CD4-positive, alpha-beta T cell (primary cell): ENCODE results near the gene IGFBP6. TPM values are rescaled to one million over a fixed set of nuclear protein-coding genes. Genes with fewer than 3 reads are reported as not detected.

ENCODE experiments used
- ATAC-seq: fragments of 200-7000 bp; cut with Tn5 transposase; one replicate; pipeline ENCODE4 v1.10.0; 2022; ENCODE audit warnings: mild to moderate bottlenecking; ENCODE audit not compliant: poor library complexity
- CTCF ChIA-PET: fragments of 350-600 bp; sonication (Branson Sonifier 250); formaldehyde crosslinking; loops from one replicate; lab custom pipeline; 2021; ENCODE audit warnings: antibody characterized with exemption, inconsistent platforms; lab: Charles Lee
- POLR2A ChIA-PET: fragments of 350-600 bp; sonication (Branson Sonifier 250); formaldehyde crosslinking; loops from one replicate; lab custom pipeline; 2021; ENCODE audit warnings: antibody characterized with exemption, inconsistent platforms; lab: Charles Lee
- DNase-seq, 14 experiments: peaks; one replicate each; pipeline ENCODE4 v3.0.0-alpha.2; 2013 to 2020; ENCODE audit warnings: mixed read lengths in 2 of 14
- H3K27ac ChIP-seq, 2 donors: one replicate each; pipeline versions ENCODE4 v1.5.1 to v1.7.0; 2013; ENCODE audit warnings: low read length in 2 of 2, low read depth in 1 of 2, mild to moderate bottlenecking in 1 of 2
- H3K27me3 ChIP-seq, 2 experiments: 1 replicate in 1 of 2; 2 replicates in 1 of 2; pipeline versions ENCODE4 v1.6.1 to v1.7.0; 2013; ENCODE audit warnings: low read length in 2 of 2, control low read depth in 1 of 2, mild to moderate bottlenecking in 1 of 2, moderate library complexity in 1 of 2; ENCODE audit not compliant: insufficient read depth in 2 of 2, control insufficient read depth in 1 of 2
- H3K36me3 ChIP-seq: one replicate; pipeline ENCODE4 v1.6.1; 2013; ENCODE audit warnings: low read length, control low read depth; ENCODE audit not compliant: insufficient read depth
- H3K4me1 ChIP-seq: one replicate; pipeline ENCODE4 v1.6.1; 2013; ENCODE audit warnings: low read length, control low read depth; ENCODE audit not compliant: insufficient read depth
- H3K4me3 ChIP-seq: one replicate; pipeline ENCODE4 v1.5.1; 2013; ENCODE audit warnings: mild to moderate bottlenecking, low read length, moderate library complexity
- H3K9me3 ChIP-seq, 2 experiments: 1 replicate in 1 of 2; 2 replicates in 1 of 2; pipeline versions ENCODE4 v1.6.1 to v1.7.0; 2013; ENCODE audit warnings: low read length in 2 of 2, mild to moderate bottlenecking in 2 of 2, control low read depth in 1 of 2, moderate library complexity in 1 of 2; ENCODE audit not compliant: control insufficient read depth in 1 of 2, insufficient read depth in 1 of 2
- H3K27ac Mint-ChIP-seq: one replicate; pipeline ENCODE4 v1.8.0; 2020; ENCODE audit warnings: mixed read lengths
- H3K27me3 Mint-ChIP-seq: one replicate; pipeline ENCODE4 v1.8.0; 2021; ENCODE audit warnings: mixed read lengths
- H3K36me3 Mint-ChIP-seq: one replicate; pipeline ENCODE4 v1.8.0; 2021; ENCODE audit warnings: low read depth, mixed read lengths
- H3K4me1 Mint-ChIP-seq: one replicate; pipeline ENCODE4 v1.8.0; 2021; ENCODE audit warnings: low read depth, mixed read lengths
- H3K4me3 Mint-ChIP-seq: one replicate; pipeline ENCODE4 v1.8.0; 2020; ENCODE audit warnings: mild to moderate bottlenecking, mixed read lengths
- H3K9me3 Mint-ChIP-seq: one replicate; pipeline ENCODE4 v1.8.0; 2020; ENCODE audit warnings: mixed read lengths
- CTCF ChIP-seq: fragments of 200-600 bp; IDR thresholded peaks from one replicate; pipeline ENCODE4 v1.8.0; 2022; ENCODE audit warnings: antibody characterized with exemption, mild to moderate bottlenecking
- intact Hi-C, 2 experiments: fragments of 100-400 bp; cut with DNase I in 1 of 2; cut with micrococcal nuclease in 1 of 2; formaldehyde crosslinking; loops; one replicate each; pipeline versions ENCODE4 v1.15.1 to v1.9.0; 2023 to 2025; cut with DNase I, micrococcal nuclease
- total RNA-seq, 174 experiments: library from RNA in 2 of 174; stranded (reverse) in 2 of 174; gene quantifications; one replicate each; pipeline ENCODE4 v1.2.3 and lab custom pipeline; 2021 to 2026

Gene IGFBP6
- total RNA-seq, 2 experiments from 2014 or later = 0.49 TPM; not detected in 1

- Histone ChIP-seq H3K36me3 (no peaks in the 10 kb centered on the region), H3K27me3 (no peaks in the 10 kb centered on the region), H3K4me3 (peak overlapping the region; percentile 85), H3K27ac (peak overlapping the region; percentile 21 to 65), H3K9me3 (no peaks in the 10 kb centered on the region), H3K4me1 (peaks cover 17% of the 10 kb centered on the region)
- ChIA-PET CTCF (interaction anchor here (0.8 to 4.0 kb wide), 6 partner anchors 12 to 246 kb away, joined by 3 to 28 read pairs (median 6); partner anchors contain the start of genes IGFBP6, MYG1 and SPRYD3), POLR2A (interaction anchor here (1.1 to 2.6 kb wide), 5 partner anchors 7 to 166 kb away, joined by 3 to 36 read pairs (median 5); partner anchors contain the start of genes EIF4B and SPRYD3)
- TF ChIP-seq CTCF = peak; percentile 52
- no peaks in the 10 kb centered on the region for H3K27me3 Mint-ChIP-seq
- peak overlapping the region; percentile 96 for H3K4me3 Mint-ChIP-seq
- intact Hi-C loops = loop anchor here (2.0 to 5.0 kb wide), 2 partner anchors 25 to 574 kb away; partner anchors contain the start of genes ATF7 (in 1 of the 2) and SPRYD3 (in 1 of the 2)
- peak overlapping the region; percentile 92 for H3K27ac Mint-ChIP-seq
- H3K36me3 Mint-ChIP-seq = no peaks in the 10 kb centered on the region
- peak; percentile 31 to 81 (median 57) for DNase-seq
- ATAC-seq = peak; percentile 37
- H3K4me1 Mint-ChIP-seq = peaks cover 15% of the 10 kb centered on the region
- H3K9me3 Mint-ChIP-seq = no peaks in the 10 kb centered on the region
Observed at GRCh38 chr12:53053218-53054111, 44.0 kb upstream of the IGFBP6 start.

GRCh38 chr12:53054112-53054878 is 43.2 kb upstream of the IGFBP6 start:
- no peaks in the 10 kb centered on the region for H3K27me3 Mint-ChIP-seq
- H3K36me3 Mint-ChIP-seq = no peaks in the 10 kb centered on the region
- Histone ChIP-seq H3K36me3 (no peaks in the 10 kb centered on the region), H3K4me1 (peaks cover 17% of the 10 kb centered on the region), H3K4me3 (peak overlapping the region; percentile 85), H3K27ac (peak overlapping the region; percentile 21 to 65), H3K27me3 (no peaks in the 10 kb centered on the region), H3K9me3 (no peaks in the 10 kb centered on the region)
- intact Hi-C loops = loop anchor here (2.0 to 5.0 kb wide), 2 partner anchors 25 to 573 kb away; partner anchors contain the start of genes ATF7 (in 1 of the 2) and SPRYD3 (in 1 of the 2)
- CTCF ChIA-PET = interaction anchor here (0.8 to 4.0 kb wide), 6 partner anchors 12 to 245 kb away, joined by 3 to 28 read pairs (median 6); partner anchors contain the start of genes IGFBP6, MYG1 and SPRYD3
- H3K4me1 Mint-ChIP-seq = peaks cover 15% of the 10 kb centered on the region
- H3K9me3 Mint-ChIP-seq = no peaks in the 10 kb centered on the region
- peak overlapping the region; percentile 92 for H3K27ac Mint-ChIP-seq
- POLR2A ChIA-PET = interaction anchor here (1.1 to 2.6 kb wide), 5 partner anchors 8 to 165 kb away, joined by 3 to 36 read pairs (median 5); partner anchors contain the start of genes EIF4B and SPRYD3
- peak overlapping the region; percentile 96 for H3K4me3 Mint-ChIP-seq
- no peak for TF ChIP-seq CTCF
- peak; percentile 89 for ATAC-seq
- peak; percentile 85 to 97 (median 91) for DNase-seq
